SK-N-MC (cell line): ENCODE data around the gene PRM2.
A peak's percentile ranks its signal among the peaks of the same experiment; 100 is the strongest.

Experiments
- DNase-seq: peaks from one replicate; pipeline ENCODE4 v3.0.0-alpha.2; 2011; ENCODE audit warnings: low read depth, low spot score
- H3K27ac ChIP-seq: fragments of 200-600 bp; sonication (generic); 2 replicates; pipeline ENCODE4 v1.5.1; 2016; ENCODE audit warnings: mixed run types
- H3K36me3 ChIP-seq: fragments of 200-600 bp; sonication (generic); 2 replicates; pipeline ENCODE4 v1.6.1; 2017; ENCODE audit warnings: antibody characterized with exemption, low read length, mixed read lengths; ENCODE audit not compliant: insufficient read depth
- H3K4me3 ChIP-seq: fragments of 200-600 bp; sonication (generic); 2 replicates; pipeline ENCODE4 v1.5.1; 2016
- H3K9ac ChIP-seq: fragments of 200-600 bp; sonication (generic); 2 replicates; pipeline ENCODE4 v1.8.0; 2017; ENCODE audit warnings: mixed run types, mixed read lengths; ENCODE audit not compliant: insufficient read length
- H3K9me3 ChIP-seq: fragments of 200-600 bp; sonication (generic); 2 replicates; pipeline ENCODE4 v1.6.1; 2017; ENCODE audit warnings: low read depth, mild to moderate bottlenecking, antibody characterized with exemption, low read length, moderate library complexity, mixed read lengths
- EZH2 ChIP-seq: fragments of 200-600 bp; sonication (generic); IDR thresholded peaks from one replicate; pipeline ENCODE4 v1.6.1; 2017; ENCODE audit warnings: antibody characterized with exemption
- FOXP2 ChIP-seq: optimal IDR thresholded peaks from 2 replicates; pipeline ENCODE3; 2011; ENCODE audit warnings: mild to moderate bottlenecking, moderate library complexity; ENCODE audit not compliant: insufficient read depth; ENCODE audit errors: extremely low read length, control extremely low read depth
- POLR2AphosphoS5 ChIP-seq: IDR thresholded peaks from 2 replicates; pipeline ENCODE4 v1.6.1; 2012; ENCODE audit warnings: mild to moderate bottlenecking, low read depth, low read length, borderline replicate concordance

Gene PRM2

DNA sequence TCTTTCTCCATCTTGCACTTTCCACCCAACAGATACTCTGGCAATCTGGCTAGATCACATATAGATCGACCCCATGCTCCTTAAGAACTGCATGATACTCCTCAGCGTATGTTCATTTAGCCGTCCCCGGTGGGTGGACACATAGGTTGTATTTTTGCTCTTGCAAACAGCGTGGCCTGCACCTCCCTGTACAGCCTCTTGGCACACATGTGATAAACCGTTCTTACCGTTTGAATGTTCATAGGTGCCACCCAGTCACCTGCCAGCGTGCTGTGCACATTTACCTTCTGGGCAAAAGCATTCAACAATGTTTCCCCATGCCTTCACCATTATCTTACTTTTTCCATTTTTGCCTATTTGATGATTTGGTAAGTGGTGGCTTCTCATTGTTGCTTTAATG is 13.4 kb downstream of the PRM2 start:
- TF ChIP-seq EZH2 (no peak), FOXP2 (no peak), POLR2AphosphoS5 (no peak)
- Histone ChIP-seq H3K9me3 (no peaks in the 10 kb centered on the region), H3K27ac (no peak overlapping the region), H3K9ac (no peak overlapping the region), H3K36me3 (no peaks in the 10 kb centered on the region), H3K4me3 (no peak overlapping the region)
- no peak for DNase-seq

DNA sequence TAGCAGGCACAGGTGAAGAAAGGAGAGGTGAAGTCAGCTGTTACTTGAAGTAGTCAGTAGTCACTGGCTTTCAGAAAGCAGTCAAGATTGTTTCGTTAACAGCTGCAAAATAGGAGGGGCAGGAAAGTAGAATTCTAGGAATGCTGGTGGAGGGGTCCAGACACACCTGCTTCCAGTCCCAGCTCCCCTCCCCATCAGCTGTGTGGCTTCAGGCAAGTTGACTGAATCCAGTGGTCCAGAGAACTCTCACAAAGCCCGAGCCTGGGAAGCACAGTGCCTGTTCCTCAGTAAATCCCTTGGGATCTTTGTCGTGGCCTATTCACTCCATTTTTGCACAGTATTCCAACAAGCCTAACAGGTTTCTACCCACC is 15.7 kb downstream of the PRM2 start:
- H3K27ac ChIP-seq, result no peak overlapping the region
- H3K9ac ChIP-seq, result no peak overlapping the region

DNA sequence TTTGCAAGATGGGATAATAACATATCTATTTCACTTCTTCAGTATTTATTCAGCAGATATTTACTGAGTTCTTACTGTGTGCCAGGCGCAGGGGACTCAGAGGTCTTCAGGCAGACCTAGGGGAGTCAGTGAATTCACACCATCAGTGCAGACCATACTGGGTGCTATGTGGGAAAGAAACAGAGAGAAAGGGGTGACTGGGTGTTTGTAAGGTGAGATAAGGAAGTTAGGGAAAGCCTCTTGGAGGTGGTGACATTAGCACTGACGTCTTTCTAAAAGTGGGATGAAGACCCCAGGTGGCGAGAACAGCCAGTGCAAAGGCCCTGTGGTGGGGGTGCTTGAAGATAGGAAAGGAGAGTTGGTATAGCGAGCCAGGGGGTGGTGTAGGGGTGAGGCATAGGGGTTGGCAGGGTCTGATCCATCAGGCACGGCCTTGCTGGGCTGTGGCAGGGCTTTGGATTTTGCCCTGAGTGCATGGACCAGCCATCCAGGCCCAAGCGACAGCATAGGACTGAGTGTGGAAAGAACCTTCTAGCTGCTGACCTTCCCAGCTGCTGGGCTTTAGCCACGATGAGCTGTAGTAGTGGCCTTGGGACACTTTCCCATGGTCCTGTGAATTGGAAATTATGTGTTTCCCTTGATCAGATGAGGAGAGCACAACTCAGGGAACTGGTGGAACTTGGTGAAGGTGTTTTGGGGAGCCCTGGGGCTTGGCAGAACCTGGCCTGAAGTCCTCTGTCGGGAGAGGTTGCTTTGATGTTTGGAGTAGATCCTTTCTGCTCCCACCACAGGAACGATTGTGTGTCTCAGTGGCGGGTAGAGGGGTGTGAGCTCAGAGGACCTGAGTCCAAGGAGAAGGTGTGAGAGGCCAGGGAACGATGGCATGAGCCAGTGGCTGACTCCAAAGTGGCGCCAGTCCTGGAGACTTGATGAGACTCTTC is 16.4 kb downstream of the PRM2 start:
- Histone ChIP-seq H3K9ac (no peak overlapping the region), H3K4me3 (no peak overlapping the region), H3K27ac (no peak overlapping the region), H3K9me3 (no peaks in the 10 kb centered on the region), H3K36me3 (no peaks in the 10 kb centered on the region)
- TF ChIP-seq EZH2 (no peak), POLR2AphosphoS5 (no peak)
- DNase-seq, result no peak

More for the DNA sequence above, 15.7 kb downstream of the PRM2 start:
- TF ChIP-seq FOXP2, result no peak
- TF ChIP-seq POLR2AphosphoS5, result no peak
- no peak for TF ChIP-seq EZH2
- H3K9me3 ChIP-seq, result no peaks in the 10 kb centered on the region
- H3K36me3 ChIP-seq, result no peaks in the 10 kb centered on the region
- no peak overlapping the region for H3K4me3 ChIP-seq
- DNase-seq, result no peak

DNA sequence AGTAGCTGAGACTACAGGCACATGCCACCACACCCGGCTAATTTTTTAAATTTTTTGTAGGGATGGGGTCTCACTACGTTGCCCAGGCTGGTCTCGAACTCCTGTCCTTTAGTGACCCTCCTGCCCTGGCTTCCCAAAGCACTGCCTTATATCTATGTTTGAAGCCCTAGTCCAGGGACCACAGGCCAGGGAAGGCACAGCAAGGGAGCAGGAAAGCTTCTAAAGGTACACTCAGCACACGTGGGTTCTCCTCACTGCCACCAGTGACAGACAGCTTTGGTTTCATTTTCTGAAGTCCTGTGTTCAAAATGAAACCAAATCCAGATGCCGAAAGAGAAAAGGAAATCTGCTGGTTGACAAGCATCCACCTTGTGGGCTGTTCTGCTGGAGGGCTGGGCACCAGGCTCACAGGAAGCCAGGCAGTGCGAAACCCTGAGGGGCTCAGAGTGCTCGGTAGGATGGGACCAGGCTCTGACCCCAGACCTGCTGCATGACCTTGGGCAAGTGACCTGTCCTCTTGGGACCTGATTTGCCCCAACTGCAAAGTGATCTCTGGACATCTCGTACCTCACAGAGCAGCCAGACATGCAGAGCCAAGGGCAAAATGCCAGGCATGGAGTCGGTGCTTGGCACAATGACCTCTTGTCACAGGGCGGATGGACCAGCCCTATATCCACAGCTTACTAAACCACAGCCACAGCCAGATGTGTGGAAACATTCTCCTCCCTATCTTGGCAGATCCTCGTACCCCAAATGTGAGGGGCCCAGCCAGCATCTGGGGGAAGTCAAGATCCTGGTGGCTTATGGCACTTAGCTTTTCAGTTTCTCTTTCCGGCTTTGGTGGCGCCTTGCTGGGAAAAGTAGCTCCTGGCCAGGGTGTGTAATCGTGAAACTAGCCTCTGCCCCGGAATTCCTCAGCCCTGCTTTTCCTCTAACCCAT is 17.5 kb downstream of the PRM2 start:
- H3K36me3 ChIP-seq, result no peaks in the 10 kb centered on the region

DNA sequence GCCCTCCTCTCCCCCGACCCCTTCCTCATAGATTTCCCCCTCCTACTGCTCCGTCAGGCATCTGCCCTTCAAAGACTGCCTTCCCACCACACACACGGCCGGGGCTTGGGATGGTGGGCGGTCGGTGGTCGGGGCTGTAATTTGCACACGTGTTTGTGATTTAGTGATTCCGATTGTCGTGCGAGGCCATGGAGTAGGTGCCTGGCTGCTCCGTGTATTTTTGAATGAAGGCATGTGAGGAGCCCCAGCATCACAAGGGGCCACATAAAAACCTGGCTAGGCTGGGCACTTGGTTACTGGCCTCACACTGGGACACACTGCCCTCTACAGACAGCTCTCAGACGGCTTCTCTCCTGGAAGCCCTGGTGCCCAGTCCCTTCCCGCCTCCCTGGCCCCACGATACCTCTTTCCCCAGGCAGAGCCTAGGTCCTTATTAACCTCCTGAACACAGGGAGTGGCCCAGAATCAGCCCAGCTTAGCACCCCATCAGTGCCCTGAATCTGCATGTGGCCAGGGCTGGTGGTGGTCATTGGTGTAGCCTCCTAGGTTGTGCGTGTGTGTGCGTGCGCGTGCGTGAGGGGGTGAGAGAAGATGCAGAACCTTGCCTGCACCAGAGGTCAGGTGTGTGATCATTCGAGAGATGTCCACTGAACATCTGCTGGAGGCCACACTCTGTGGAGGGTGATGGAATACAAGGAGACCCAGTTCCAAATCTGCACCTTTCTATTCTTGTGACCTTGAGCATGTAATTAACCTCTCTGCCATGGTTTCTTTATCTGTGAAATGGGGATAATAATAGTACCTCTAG is 18.9 kb downstream of the PRM2 start:
- Histone ChIP-seq H3K27ac (no peak overlapping the region), H3K9me3 (no peaks in the 10 kb centered on the region), H3K9ac (no peak overlapping the region), H3K36me3 (no peaks in the 10 kb centered on the region), H3K4me3 (peak overlapping the region; percentile 80)
- DNase-seq, result peak; percentile 10
- TF ChIP-seq FOXP2, result no peak
- TF ChIP-seq EZH2, result no peak
- TF ChIP-seq POLR2AphosphoS5, result no peak

More for the DNA sequence above, 17.5 kb downstream of the PRM2 start:
- Histone ChIP-seq H3K27ac (no peak overlapping the region), H3K9ac (no peak overlapping the region), H3K9me3 (no peaks in the 10 kb centered on the region), H3K4me3 (no peak overlapping the region)
- no peak for DNase-seq
- no peak for TF ChIP-seq EZH2
- TF ChIP-seq POLR2AphosphoS5, result no peak
- TF ChIP-seq FOXP2, result no peak

DNA sequence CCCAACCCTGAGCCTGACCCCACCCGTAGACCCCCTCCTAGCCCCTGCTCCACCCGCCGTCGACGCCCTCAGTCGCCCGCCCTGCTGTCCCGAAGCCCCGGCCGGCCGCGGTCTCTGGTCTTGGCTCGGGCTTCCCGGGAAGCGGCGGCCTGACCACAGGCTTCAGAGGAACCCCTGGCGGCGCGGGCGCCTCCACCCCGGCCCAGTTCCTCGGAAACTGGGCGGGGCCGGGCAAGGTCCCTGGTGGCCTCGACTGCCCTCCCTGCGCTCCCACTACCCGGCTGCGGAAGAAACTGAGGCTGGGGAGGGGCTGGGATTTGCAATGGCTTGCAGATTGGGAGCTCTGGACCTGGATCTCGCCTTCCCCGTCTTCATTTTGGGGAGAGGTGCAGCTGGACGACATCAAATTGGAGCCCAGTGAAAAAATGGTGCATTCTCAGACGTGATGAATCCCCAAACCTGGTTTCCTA is 19.6 kb downstream of the PRM2 start:
- TF ChIP-seq EZH2 (no peak), FOXP2 (no peak), POLR2AphosphoS5 (no peak)
- peak overlapping the region; percentile 80 for H3K4me3 ChIP-seq
- H3K9me3 ChIP-seq, result no peaks in the 10 kb centered on the region
- H3K27ac ChIP-seq, result no peak overlapping the region
- H3K9ac ChIP-seq, result peak overlapping the region; percentile 61
- DNase-seq, result no peak
- no peaks in the 10 kb centered on the region for H3K36me3 ChIP-seq

DNA sequence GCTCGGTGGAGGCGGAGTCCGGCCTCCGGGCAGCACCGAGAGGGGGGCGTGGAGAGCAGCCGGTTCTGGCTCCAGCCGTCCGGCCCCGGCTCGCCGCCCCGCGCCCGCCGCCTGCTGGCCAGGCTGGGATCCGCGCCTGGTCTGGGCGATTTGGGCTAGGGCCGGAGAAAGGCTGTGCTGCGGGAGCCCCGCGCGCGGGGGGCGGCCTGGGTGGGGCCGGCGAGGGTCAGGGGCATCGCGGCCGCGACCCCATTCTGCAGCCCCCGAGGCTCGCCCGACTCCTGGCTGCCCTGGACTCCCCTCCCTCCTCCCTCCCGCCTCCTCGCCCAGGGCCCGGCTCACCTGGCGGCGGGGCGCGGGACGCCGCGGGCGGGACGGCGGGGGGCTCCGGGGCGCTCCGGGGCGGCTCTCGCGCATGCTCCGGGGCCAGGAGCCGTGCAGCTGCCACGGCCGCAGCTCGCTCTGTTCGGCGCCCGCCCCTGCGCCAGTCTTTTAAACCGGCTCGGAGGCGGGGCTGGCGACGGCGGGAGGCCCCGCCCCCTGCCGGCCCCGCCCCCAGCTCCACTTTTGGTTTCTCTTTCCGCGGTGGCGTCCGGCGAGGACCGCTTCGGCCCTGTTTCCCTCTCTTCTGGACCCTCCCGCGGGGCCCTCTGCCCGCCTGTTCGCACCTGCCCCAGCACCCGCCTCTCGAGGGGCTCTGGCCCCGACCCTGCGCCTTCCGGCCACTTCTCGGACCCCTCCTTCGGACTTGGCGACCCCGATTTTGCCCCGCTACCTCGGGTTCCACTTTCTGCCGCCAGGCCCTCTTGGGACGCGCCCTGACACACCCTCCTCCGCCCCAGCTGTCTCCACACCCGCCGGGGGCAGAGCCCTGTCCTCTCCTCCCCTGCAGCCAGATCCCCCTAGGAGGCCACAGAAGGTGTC is 20.3 kb downstream of the PRM2 start, which contains the start of gene SOCS1:
Gene SOCS1 (minus strand): TSS at position 468 of the 924 bp plus-strand sequence. CDS start 726 bp downstream, outside the sequence.
- Histone ChIP-seq H3K4me3 (peak within 1 kb of the TSS; percentile 80), H3K36me3 (no peaks in the 10 kb centered on the region), H3K27ac (no peak within 1 kb of the TSS), H3K9me3 (no peaks in the 10 kb centered on the region), H3K9ac (peak within 1 kb of the TSS; percentile 61)
- TF ChIP-seq FOXP2 (no peak), EZH2 (no peak), POLR2AphosphoS5 (no peak)
- no peak for DNase-seq
